Esophagus squamous epithelium (tissue), 5 donors: ENCODE data around the gene ANKRD29. TPM values are rescaled to one million over a fixed set of nuclear protein-coding genes. Genes with fewer than 3 reads are reported as not detected.
A peak's percentile ranks its signal among the peaks of the same experiment; 100 is the strongest.
"Not testable (repeated sequence)": the region's sequence is repeated elsewhere in the genome, so short reads cannot be mapped to it uniquely, and the experiment has no call there.

ENCODE experiments used
- DNase-seq: peaks from one replicate; lab custom pipeline; 2025; lab: John Stamatoyannopoulos, UW
- H3K27ac ChIP-seq, 4 donors: fragments of 200-600 bp; sonication (generic); one replicate each; pipeline ENCODE4 v1.5.1; 2016 to 2019; ENCODE audit warnings: mild to moderate bottlenecking in 1 of 4
- H3K27me3 ChIP-seq, 4 donors: fragments of 200-600 bp; sonication (generic); 1 replicate in 3 of 4; 2 replicates in 1 of 4; pipeline versions ENCODE4 v1.5.1 to v1.6.0; 2017 to 2021; ENCODE audit warnings: antibody characterized with exemption in 1 of 4
- H3K36me3 ChIP-seq, 3 donors: fragments of 200-600 bp; sonication (generic); one replicate each; pipeline ENCODE4 v1.5.1; 2016 to 2019
- H3K4me1 ChIP-seq, 3 donors: fragments of 200-600 bp; sonication (generic); one replicate each; pipeline ENCODE4 v1.5.1; 2017 to 2019
- H3K4me3 ChIP-seq, 4 donors: fragments of 200-600 bp; sonication (generic); 1 replicate in 3 of 4; 2 replicates in 1 of 4; pipeline ENCODE4 v1.5.1; 2016 to 2019; ENCODE audit warnings: mild to moderate bottlenecking in 2 of 4, moderate library complexity in 1 of 4
- H3K9me3 ChIP-seq, 3 donors: fragments of 200-600 bp; sonication (generic); one replicate each; pipeline ENCODE4 v1.5.1; 2016 to 2019
- POLR2A ChIP-seq, 4 donors: fragments of 450-650 bp; IDR thresholded peaks; one replicate each; pipeline ENCODE4 v1.6.1; 2017; ENCODE audit warnings: antibody characterized with exemption in 4 of 4, mild to moderate bottlenecking in 4 of 4, moderate library complexity in 3 of 4
- WGBS, 2 donors: methylation state at CpG; one replicate each; pipeline ENCODE4 v1.1.5; 2018; 5-methylcytosine and 5-hydroxymethylcytosine counted together
- intact Hi-C: fragments of 100-400 bp; cut with DNase I; formaldehyde crosslinking; loops from one replicate; pipeline ENCODE4 v1.15.0; 2022
- total RNA-seq, 4 donors: library from RNA; depleted of rRNA; stranded (reverse); fragments of >200 nt; gene quantifications; one replicate each; pipeline ENCODE4 v1.1.0, GENCODE V29; 2016
- TF ChIP-seq, protein P1 (sequence below), 6 experiments: fragments of 450-650 bp in 4 of 6; fragments of 200-600 bp in 2 of 6; sonication (generic) in 2 of 6; IDR thresholded peaks; one replicate each; pipeline ENCODE4 v1.5.1; 2016 to 2019; ENCODE audit warnings: antibody characterized with exemption in 6 of 6, mild to moderate bottlenecking in 4 of 6, moderate library complexity in 4 of 6
- donor health status: DM: yes; HTN: yes; CAD: no.

ANKRD29 gene
- total RNA-seq, 4 donors from 2014 or later, result 2.9 to 10.8 (median 9.2) TPM

DNA sequence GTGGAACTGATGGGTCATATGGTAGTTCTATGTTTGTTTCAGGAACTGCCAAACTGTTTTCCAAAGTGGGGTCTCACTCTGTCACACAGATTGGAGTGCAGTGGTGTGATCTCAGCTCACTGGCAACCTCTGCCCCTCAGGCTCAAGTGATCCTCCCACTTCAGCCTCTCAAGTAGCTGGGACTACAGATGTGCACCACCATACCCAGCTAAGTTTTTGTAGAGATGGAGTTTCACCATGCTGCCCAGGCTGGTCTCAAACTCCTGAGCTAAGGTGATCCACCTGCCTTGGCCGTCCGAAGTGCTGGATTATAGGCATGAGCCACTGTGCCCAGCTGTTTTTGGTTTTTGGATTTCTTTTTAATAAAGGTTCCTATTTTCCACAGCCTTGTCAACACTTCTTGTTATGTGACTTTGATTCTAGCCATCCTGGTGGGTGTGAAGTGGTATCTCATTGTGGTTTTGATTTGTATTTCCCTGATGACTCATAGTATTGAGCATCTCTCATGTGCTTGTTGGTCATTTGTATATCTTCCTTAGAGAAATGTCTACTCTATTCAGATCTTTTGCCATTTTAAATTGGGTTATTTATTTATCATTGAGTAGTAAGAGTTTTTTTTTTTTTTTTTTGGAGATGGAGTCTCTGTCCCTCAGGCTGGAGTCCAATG, 99.2 kb downstream of the ANKRD29 start:
- Histone ChIP-seq H3K4me3 (no peak overlapping the region), H3K4me1 (peaks cover 0 to 5% (median 0%) of the 10 kb centered on the region in 3 donors), H3K36me3 (peaks cover 0 to 96% (median 22%) of the 10 kb centered on the region in 3 donors), H3K9me3 (no peaks in the 10 kb centered on the region), H3K27me3 (no peaks in the 10 kb centered on the region), H3K27ac (no peak overlapping the region)
- WGBS, 2 donors, result 95 to 100% methylated on average over 2 of the region's 2 CpGs
- no peak for TF ChIP-seq POLR2A (IDR thresholded peaks at IDR 0.05)
- no peak for DNase-seq
- intact Hi-C loops, result no loop called here

DNA sequence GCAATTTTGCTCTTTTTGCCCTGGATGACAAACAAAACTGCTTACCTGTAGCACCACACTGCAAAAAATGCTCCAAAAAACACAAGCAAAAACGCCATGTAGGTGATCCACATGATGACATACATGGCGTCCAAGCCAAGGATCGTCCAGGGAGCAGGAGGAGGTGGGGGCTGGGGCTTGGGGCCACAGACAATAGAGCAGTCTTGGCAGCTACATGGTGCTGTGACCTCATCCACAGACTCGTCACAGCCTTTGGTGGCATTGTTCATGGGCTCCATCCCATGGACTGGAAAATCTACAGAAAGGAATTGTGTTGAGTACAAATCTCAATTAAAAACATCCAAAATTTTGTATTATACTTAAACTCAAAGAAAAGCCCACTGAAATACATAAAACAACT, 102.5 kb downstream of the ANKRD29 start:
- no peaks in the 10 kb centered on the region for H3K27me3 ChIP-seq
- intact Hi-C loops, result no loop called here
- TF ChIP-seq POLR2A (IDR thresholded peaks at IDR 0.05), result no peak
- TF ChIP-seq, protein P1, sequence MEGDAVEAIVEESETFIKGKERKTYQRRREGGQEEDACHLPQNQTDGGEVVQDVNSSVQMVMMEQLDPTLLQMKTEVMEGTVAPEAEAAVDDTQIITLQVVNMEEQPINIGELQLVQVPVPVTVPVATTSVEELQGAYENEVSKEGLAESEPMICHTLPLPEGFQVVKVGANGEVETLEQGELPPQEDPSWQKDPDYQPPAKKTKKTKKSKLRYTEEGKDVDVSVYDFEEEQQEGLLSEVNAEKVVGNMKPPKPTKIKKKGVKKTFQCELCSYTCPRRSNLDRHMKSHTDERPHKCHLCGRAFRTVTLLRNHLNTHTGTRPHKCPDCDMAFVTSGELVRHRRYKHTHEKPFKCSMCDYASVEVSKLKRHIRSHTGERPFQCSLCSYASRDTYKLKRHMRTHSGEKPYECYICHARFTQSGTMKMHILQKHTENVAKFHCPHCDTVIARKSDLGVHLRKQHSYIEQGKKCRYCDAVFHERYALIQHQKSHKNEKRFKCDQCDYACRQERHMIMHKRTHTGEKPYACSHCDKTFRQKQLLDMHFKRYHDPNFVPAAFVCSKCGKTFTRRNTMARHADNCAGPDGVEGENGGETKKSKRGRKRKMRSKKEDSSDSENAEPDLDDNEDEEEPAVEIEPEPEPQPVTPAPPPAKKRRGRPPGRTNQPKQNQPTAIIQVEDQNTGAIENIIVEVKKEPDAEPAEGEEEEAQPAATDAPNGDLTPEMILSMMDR (IDR thresholded peaks at IDR 0.05), result no peak
- no peak overlapping the region for H3K27ac ChIP-seq
- DNase-seq, result no peak
- peaks cover 9 to 98% (median 30%) of the 10 kb centered on the region in 3 donors for H3K36me3 ChIP-seq
- H3K4me1 ChIP-seq, result no peaks in the 10 kb centered on the region
- H3K9me3 ChIP-seq, result no peaks in the 10 kb centered on the region
- 81 to 91% methylated on average over 4 of the region's 4 CpGs for WGBS, 2 donors
- no peak overlapping the region for H3K4me3 ChIP-seq

DNA sequence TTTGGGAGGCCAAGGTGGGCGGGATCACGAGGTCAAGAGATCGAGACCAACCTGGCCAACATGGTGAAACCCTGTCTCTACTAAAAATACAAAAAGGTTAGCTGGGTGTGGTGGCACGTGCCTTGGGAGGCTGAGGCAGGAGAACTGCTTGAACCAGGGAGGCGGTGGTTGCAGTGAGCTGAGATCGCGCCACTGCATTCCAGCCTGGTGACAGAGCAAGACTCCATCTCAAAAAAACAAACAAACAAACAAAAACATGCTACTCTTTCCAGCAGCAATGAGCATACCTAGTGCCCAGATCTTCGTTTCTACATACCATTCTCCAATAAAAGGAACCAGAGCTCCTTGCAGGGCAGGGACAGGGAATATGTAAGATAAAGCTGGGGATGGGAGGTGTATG, 105.2 kb downstream of the ANKRD29 start:
- WGBS, 2 donors, result 94 to 97% methylated on average over 5 to 8 of the region's 8 CpGs
- not testable (repeated sequence) for DNase-seq

GRCh38 chr18:23556145-23556780, 106.4 kb downstream of the ANKRD29 start:
- 94 to 95% methylated on average over 18 to 19 of the region's 19 CpGs for WGBS, 2 donors
- Histone ChIP-seq H3K4me1 (peaks cover 5 to 17% (median 8%) of the 10 kb centered on the region in 3 donors), H3K9me3 (no peaks in the 10 kb centered on the region), H3K27me3 (no peaks in the 10 kb centered on the region), H3K4me3 (no peak overlapping the region), H3K27ac (no peak overlapping the region), H3K36me3 (peaks cover 23 to 100% (median 53%) of the 10 kb centered on the region in 3 donors)
- TF ChIP-seq, protein P1 (IDR thresholded peaks at IDR 0.05), result no peak
- no peak for TF ChIP-seq POLR2A (IDR thresholded peaks at IDR 0.05)
- no peak for DNase-seq
- intact Hi-C loops, result no loop called here

More for the DNA sequence above, 105.2 kb downstream of the ANKRD29 start:
- H3K36me3 ChIP-seq, result peaks cover 23 to 100% (median 45%) of the 10 kb centered on the region in 3 donors
- intact Hi-C loops, H3K4me1 ChIP-seq, H3K27ac ChIP-seq, H3K27me3 ChIP-seq, H3K4me3 ChIP-seq, H3K9me3 ChIP-seq: not testable (repeated sequence)

GRCh38 chr18:23553887-23554286, 108.8 kb downstream of the ANKRD29 start:
- 82 to 95% methylated on average over 6 of the region's 6 CpGs for WGBS, 2 donors
- intact Hi-C loops, result no loop called here
- DNase-seq, result no peak
- H3K9me3 ChIP-seq, result no peaks in the 10 kb centered on the region
- no peaks in the 10 kb centered on the region for H3K27me3 ChIP-seq
- H3K27ac ChIP-seq, result no peak overlapping the region
- H3K36me3 ChIP-seq, result peaks cover 23 to 98% (median 36%) of the 10 kb centered on the region in 3 donors
- no peak overlapping the region for H3K4me3 ChIP-seq
- no peak for TF ChIP-seq POLR2A (IDR thresholded peaks at IDR 0.05)
- TF ChIP-seq, protein P1 (IDR thresholded peaks at IDR 0.05), result no peak
- peaks cover 5 to 39% (median 13%) of the 10 kb centered on the region in 3 donors for H3K4me1 ChIP-seq

- Histone ChIP-seq H3K9me3 (no peaks in the 10 kb centered on the region), H3K36me3 (peaks cover 23 to 97% (median 39%) of the 10 kb centered on the region in 3 donors), H3K27me3 (no peaks in the 10 kb centered on the region), H3K4me1 (peaks cover 5 to 52% (median 17%) of the 10 kb centered on the region in 3 donors), H3K27ac (peak overlapping the region in 2 of 4 donors; percentile 78 to 85), H3K4me3 (no peak overlapping the region)
- TF ChIP-seq, protein P1 (IDR thresholded peaks at IDR 0.05), result no peak
- no peak for TF ChIP-seq POLR2A (IDR thresholded peaks at IDR 0.05)
- DNase-seq, result no peak
- intact Hi-C loops, result no loop called here
- WGBS, 2 donors, result 78 to 83% methylated on average over 10 to 11 of the region's 11 CpGs
Measured at GRCh38 chr18:23552505-23552904, 110.2 kb downstream of the ANKRD29 start.
